CD14-positive monocyte (primary cell): ENCODE measurements around the gene MEIS2. TPM values are rescaled to one million over a fixed set of nuclear protein-coding genes. Genes with fewer than 3 reads are reported as not detected.

Experiments used
- DNase-seq, 3 donors: peaks; one replicate each; pipeline ENCODE4 v3.0.0-alpha.2; 2011 to 2022
- H2AFZ ChIP-seq: 2 replicates; pipeline ENCODE4 v1.6.0; 2012; ENCODE audit warnings: mild to moderate bottlenecking, low read depth, low read length, inconsistent platforms; ENCODE audit not compliant: insufficient read depth, poor library complexity, severe bottlenecking
- H3K27ac ChIP-seq, 2 donors: 1 replicate in 1 of 2; 2 replicates in 1 of 2; pipeline ENCODE4 v1.5.1; 2012 to 2013; ENCODE audit warnings: low read length in 2 of 2, control low read depth in 1 of 2, inconsistent platforms in 1 of 2, low read depth in 1 of 2, mild to moderate bottlenecking in 1 of 2
- H3K27me3 ChIP-seq, 2 donors: one replicate each; pipeline versions ENCODE4 v1.6.0 to v1.6.1; 2011 to 2013; ENCODE audit warnings: low read length in 2 of 2; ENCODE audit not compliant: control insufficient read depth in 2 of 2, insufficient read depth in 2 of 2
- H3K36me3 ChIP-seq, 2 donors: replicated peaks in 1 of 2; 1 replicate in 1 of 2; 2 replicates in 1 of 2; pipeline versions ENCODE4 v1.5.1 to v1.6.1; 2012 to 2013; ENCODE audit warnings: low read length in 2 of 2, control low read depth in 1 of 2, inconsistent platforms in 1 of 2, mild to moderate bottlenecking in 1 of 2; ENCODE audit not compliant: insufficient read depth in 2 of 2, control insufficient read depth in 1 of 2
- H3K4me1 ChIP-seq, 2 donors: 1 replicate in 1 of 2; 2 replicates in 1 of 2; pipeline versions ENCODE4 v1.5.1 to v1.6.1; 2012 to 2013; ENCODE audit warnings: low read length in 2 of 2, control low read depth in 1 of 2, inconsistent platforms in 1 of 2, mild to moderate bottlenecking in 1 of 2, moderate library complexity in 1 of 2; ENCODE audit not compliant: insufficient read depth in 2 of 2, control insufficient read depth in 1 of 2
- H3K4me2 ChIP-seq: replicated peaks from 2 replicates; pipeline ENCODE3; 2012; ENCODE audit warnings: low read length, moderate library complexity, mild to moderate bottlenecking; ENCODE audit not compliant: poor library complexity, severe bottlenecking; ENCODE audit errors: extremely low read depth
- H3K4me3 ChIP-seq, 3 experiments: fragments of 200-600 bp in 1 of 3; sonication (generic) in 1 of 3; replicated peaks in 1 of 3; 1 replicate in 2 of 3; 2 replicates in 1 of 3; pipeline ENCODE4 v1.5.1; 2011 to 2013; ENCODE audit warnings: low read length in 3 of 3, mild to moderate bottlenecking in 3 of 3, control low read depth in 2 of 3, low read depth in 2 of 3, inconsistent platforms in 1 of 3, moderate library complexity in 1 of 3
- H3K79me2 ChIP-seq: 2 replicates; pipeline ENCODE4 v1.6.0; 2012; ENCODE audit warnings: mild to moderate bottlenecking, control low read depth, inconsistent platforms, low read length, moderate library complexity; ENCODE audit not compliant: insufficient read depth
- H3K9ac ChIP-seq: 2 replicates; pipeline ENCODE4 v1.6.0; 2017; ENCODE audit warnings: low read length, mild to moderate bottlenecking; ENCODE audit not compliant: insufficient read depth, poor library complexity, severe bottlenecking
- H3K9me3 ChIP-seq, 2 donors: replicated peaks in 1 of 2; 1 replicate in 1 of 2; 2 replicates in 1 of 2; pipeline versions ENCODE4 v1.5.1 to v1.6.1; 2012 to 2013; ENCODE audit warnings: low read length in 2 of 2, control low read depth in 1 of 2; ENCODE audit not compliant: control insufficient read depth in 1 of 2, insufficient read depth in 1 of 2
- H4K20me1 ChIP-seq: 2 replicates; pipeline ENCODE4 v1.6.0; 2012; ENCODE audit warnings: mild to moderate bottlenecking, low read length, control low read depth, moderate library complexity; ENCODE audit not compliant: insufficient read depth
- H3K27ac Mint-ChIP-seq, 7 donors: one replicate each; pipeline ENCODE4 v1.8.0; 2020; ENCODE audit warnings: mild to moderate bottlenecking in 7 of 7, mixed read lengths in 7 of 7, moderate library complexity in 6 of 7, inconsistent platforms in 2 of 7
- H3K27me3 Mint-ChIP-seq, 3 donors: one replicate each; pipeline ENCODE4 v1.8.0; 2021 to 2022; ENCODE audit warnings: low read depth in 3 of 3, mild to moderate bottlenecking in 3 of 3, mixed read lengths in 3 of 3, moderate library complexity in 3 of 3, inconsistent platforms in 1 of 3
- H3K36me3 Mint-ChIP-seq, 2 donors: one replicate each; pipeline ENCODE4 v1.8.0; 2020; ENCODE audit warnings: mixed read lengths in 2 of 2, inconsistent platforms in 1 of 2, mild to moderate bottlenecking in 1 of 2
- H3K4me1 Mint-ChIP-seq: one replicate; pipeline ENCODE4 v1.8.0; 2020; ENCODE audit warnings: mild to moderate bottlenecking, mixed read lengths
- H3K4me3 Mint-ChIP-seq, 2 donors: one replicate each; pipeline ENCODE4 v1.8.0; 2020; ENCODE audit warnings: mild to moderate bottlenecking in 2 of 2, mixed read lengths in 2 of 2, moderate library complexity in 1 of 2
- H3K9me3 Mint-ChIP-seq, 7 donors: one replicate each; pipeline ENCODE4 v1.8.0; 2020 to 2022; ENCODE audit warnings: mixed read lengths in 7 of 7, mild to moderate bottlenecking in 6 of 7, moderate library complexity in 6 of 7, inconsistent platforms in 2 of 7
- CTCF ChIP-seq: fragments of 200-600 bp; IDR thresholded peaks from one replicate; pipeline ENCODE4 v1.8.0; 2022; ENCODE audit warnings: antibody characterized with exemption, mild to moderate bottlenecking
- WGBS: methylation state at CpG from one replicate; pipeline ENCODE4 v1.1.5; 2013; ENCODE audit warnings: missing lambda C conversion rate; ENCODE audit not compliant: insufficient coverage; 5-methylcytosine and 5-hydroxymethylcytosine counted together
- intact Hi-C, 2 donors: fragments of 100-400 bp; cut with micrococcal nuclease; formaldehyde crosslinking; loops; one replicate each; pipeline versions ENCODE4 v1.15.0 to v1.15.1; 2023
- polyA plus RNA-seq, 3 donors: library from polyadenylated mRNA; depleted of rRNA in 1 of 3; unstranded in 2 of 3; stranded (reverse) in 1 of 3; fragments of 300-500 nt in 2 of 3; fragments of >200 nt in 1 of 3; fragmentation: Illumina TruSeq in 2 of 3; gene quantifications; 1 replicate in 2 of 3; 2 replicates in 1 of 3; pipeline ENCODE4 v1.2.3, GENCODE V29; 2012 to 2021

MEIS2 gene
- polyA plus RNA-seq, 3 donors = not detected

GRCh38 chr15:36977659-36978058, 122.7 kb downstream of the MEIS2 start:
- intact Hi-C loops = no loop called here
- Mint-ChIP-seq H3K9me3 (peaks cover 0 to 7% (median 3%) of the 10 kb centered on the region in 7 donors), H3K4me1 (no peaks in the 10 kb centered on the region), H3K27ac (no peak overlapping the region), H3K36me3 (no peaks in the 10 kb centered on the region), H3K4me3 (no peak overlapping the region), H3K27me3 (peaks cover 0 to 1% (median 0%) of the 10 kb centered on the region in 3 donors)
- Histone ChIP-seq H3K9me3 (peaks cover 0 to 3% of the 10 kb centered on the region in 2 donors), H3K4me1 (no peaks in the 10 kb centered on the region), H4K20me1 (no peaks in the 10 kb centered on the region), H3K9ac (no peak overlapping the region), H2AFZ (no peak overlapping the region), H3K36me3 (no peaks in the 10 kb centered on the region), H3K79me2 (no peaks in the 10 kb centered on the region), H3K4me3 (no peak overlapping the region), H3K27ac (no peak overlapping the region), H3K27me3 (no peaks in the 10 kb centered on the region), H3K4me2 (no peak overlapping the region)
- DNase-seq = no peak
- no peak for TF ChIP-seq CTCF

GRCh38 chr15:36972704-36973103, 127.6 kb downstream of the MEIS2 start:
- WGBS = no CpG with 5 or more reads among the region's 3 CpGs
- Histone ChIP-seq H3K27me3 (no peaks in the 10 kb centered on the region), H3K9ac (no peak overlapping the region), H3K27ac (no peak overlapping the region), H4K20me1 (no peaks in the 10 kb centered on the region), H3K79me2 (no peaks in the 10 kb centered on the region), H2AFZ (no peak overlapping the region), H3K4me3 (no peak overlapping the region), H3K4me1 (no peaks in the 10 kb centered on the region), H3K9me3 (no peaks in the 10 kb centered on the region), H3K36me3 (no peaks in the 10 kb centered on the region), H3K4me2 (no peak overlapping the region)
- Mint-ChIP-seq H3K4me1 (no peaks in the 10 kb centered on the region), H3K9me3 (peaks cover 0 to 5% (median 4%) of the 10 kb centered on the region in 7 donors), H3K36me3 (no peaks in the 10 kb centered on the region), H3K27me3 (peaks cover 0 to 1% (median 0%) of the 10 kb centered on the region in 3 donors), H3K27ac (no peak overlapping the region), H3K4me3 (no peak overlapping the region)
- TF ChIP-seq CTCF = no peak
- intact Hi-C loops = no loop called here
- DNase-seq = no peak
